GM13977 (cell line): ENCODE data around the gene LGALS4.
"Not testable (repeated sequence)": the region's sequence is repeated elsewhere in the genome, so short reads cannot be mapped to it uniquely, and the experiment has no call there.

Experiments
- DNase-seq: peaks from one replicate; pipeline ENCODE4 v3.0.0; 2012; ENCODE audit warnings: low spot score
- in situ Hi-C: fragments of 300-500 bp; cut with MboI; formaldehyde crosslinking; loops from one replicate; pipeline ENCODE4 v1.12.0; 2022; ENCODE audit warnings: low sequenced_read_pairs, low pct_unique_long_range_greater_than_20kb, mixed read lengths, inconsistent platforms; ENCODE audit not compliant: unreplicated experiment
- TF ChIP-seq, protein P1 (sequence below): IDR thresholded peaks from 2 replicates; pipeline ENCODE4 v1.5.1; 2012; ENCODE audit warnings: mild to moderate bottlenecking, control low read depth; ENCODE audit not compliant: insufficient read depth; ENCODE audit errors: extremely low read depth, missing control alignments

The LGALS4 gene

GRCh38 chr19:38800577-38801347 lies 12.0 kb downstream of the LGALS4 start:
- in situ Hi-C loops, result no loop called here
- DNase-seq, result no peak
- TF ChIP-seq, protein P1, sequence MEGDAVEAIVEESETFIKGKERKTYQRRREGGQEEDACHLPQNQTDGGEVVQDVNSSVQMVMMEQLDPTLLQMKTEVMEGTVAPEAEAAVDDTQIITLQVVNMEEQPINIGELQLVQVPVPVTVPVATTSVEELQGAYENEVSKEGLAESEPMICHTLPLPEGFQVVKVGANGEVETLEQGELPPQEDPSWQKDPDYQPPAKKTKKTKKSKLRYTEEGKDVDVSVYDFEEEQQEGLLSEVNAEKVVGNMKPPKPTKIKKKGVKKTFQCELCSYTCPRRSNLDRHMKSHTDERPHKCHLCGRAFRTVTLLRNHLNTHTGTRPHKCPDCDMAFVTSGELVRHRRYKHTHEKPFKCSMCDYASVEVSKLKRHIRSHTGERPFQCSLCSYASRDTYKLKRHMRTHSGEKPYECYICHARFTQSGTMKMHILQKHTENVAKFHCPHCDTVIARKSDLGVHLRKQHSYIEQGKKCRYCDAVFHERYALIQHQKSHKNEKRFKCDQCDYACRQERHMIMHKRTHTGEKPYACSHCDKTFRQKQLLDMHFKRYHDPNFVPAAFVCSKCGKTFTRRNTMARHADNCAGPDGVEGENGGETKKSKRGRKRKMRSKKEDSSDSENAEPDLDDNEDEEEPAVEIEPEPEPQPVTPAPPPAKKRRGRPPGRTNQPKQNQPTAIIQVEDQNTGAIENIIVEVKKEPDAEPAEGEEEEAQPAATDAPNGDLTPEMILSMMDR, result no peak

DNA sequence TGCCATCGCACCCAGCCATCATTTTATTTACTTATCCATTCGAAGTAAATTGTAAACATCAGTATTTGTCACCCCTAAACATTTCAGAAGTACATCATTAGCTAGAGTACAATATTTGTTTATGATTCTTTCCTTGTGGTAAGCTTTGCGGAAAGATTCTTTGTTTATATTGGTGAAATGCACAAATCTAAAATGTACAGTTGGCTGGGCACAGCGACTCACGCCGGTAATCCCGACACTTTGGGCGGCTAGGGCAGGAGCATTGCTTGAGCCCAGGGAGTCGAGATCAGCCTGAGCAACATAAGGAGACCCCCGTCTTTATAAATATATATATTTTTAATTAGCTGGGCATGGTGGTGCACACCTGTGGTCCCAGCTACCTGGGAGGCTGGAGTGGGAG lies 13.6 kb downstream of the LGALS4 start:
- no peak for DNase-seq
- in situ Hi-C loops, result no loop called here
- TF ChIP-seq, protein P1, result no peak

GRCh38 chr19:38797781-38798180 lies 15.0 kb downstream of the LGALS4 start:
- DNase-seq, in situ Hi-C loops: not testable (repeated sequence)

DNA sequence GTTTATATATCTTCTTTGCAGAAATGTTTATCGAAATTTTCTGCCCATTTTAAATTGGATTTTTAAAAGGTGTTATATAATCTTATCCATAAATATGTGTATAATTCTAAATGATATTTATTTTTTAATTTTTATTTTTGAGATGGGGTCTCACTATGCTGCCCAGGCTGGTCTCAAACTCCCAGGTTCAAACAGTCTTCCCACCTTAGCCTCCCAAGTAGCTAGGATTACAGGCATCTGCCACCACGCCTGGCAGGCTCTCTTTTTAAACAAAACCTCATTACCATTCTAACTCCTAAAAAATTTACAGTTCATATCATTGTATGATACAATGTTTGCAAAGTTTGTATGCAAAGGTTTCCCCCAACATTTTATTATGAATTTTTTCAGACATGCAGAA lies 16.6 kb downstream of the LGALS4 start:
- in situ Hi-C loops, result no loop called here
- no peak for DNase-seq
- TF ChIP-seq, protein P1, result no peak

GRCh38 chr19:38795549-38795948 lies 17.2 kb downstream of the LGALS4 start:
- TF ChIP-seq, protein P1, result no peak
- no peak for DNase-seq
- in situ Hi-C loops, result no loop called here

GRCh38 chr19:38793671-38794070 lies 19.1 kb downstream of the LGALS4 start:
- no peak for DNase-seq
- TF ChIP-seq, protein P1, result no peak
- in situ Hi-C loops, result no loop called here

DNA sequence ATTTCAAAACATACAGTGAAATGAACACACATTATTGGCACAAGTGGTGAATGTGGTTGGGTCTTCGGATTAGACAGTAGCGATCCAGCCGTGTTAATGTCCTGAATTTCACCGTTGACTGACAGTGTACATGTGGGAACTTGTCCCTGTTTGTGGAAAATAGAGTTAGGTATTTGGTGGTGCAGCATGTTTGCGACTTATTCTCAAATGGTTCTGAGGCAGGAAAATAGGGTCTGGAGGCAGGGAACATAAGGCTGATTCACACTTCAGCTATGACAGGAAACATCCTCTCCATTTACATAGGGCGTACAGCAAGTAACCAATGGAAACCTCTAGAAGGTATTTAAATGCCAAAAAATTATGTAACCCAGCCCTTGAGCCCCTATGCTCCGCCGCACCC lies 19.6 kb downstream of the LGALS4 start:
- DNase-seq, result no peak
- in situ Hi-C loops, result no loop called here
- TF ChIP-seq, protein P1, result no peak
